Mucosa of gallbladder (tissue), 1 donor: ENCODE measurements around the gene ATCAY. TPM values are rescaled to one million over a fixed set of nuclear protein-coding genes. Genes with fewer than 3 reads are reported as not detected.
A peak's percentile ranks its signal among the peaks of the same experiment; 100 is the strongest.
"Not testable (repeated sequence)": the region's sequence is repeated elsewhere in the genome, so short reads cannot be mapped to it uniquely, and the experiment has no call there.

ENCODE experiments used
- DNase-seq: peaks from one replicate; pipeline ENCODE4 v3.0.0-alpha.2; 2020; ENCODE audit warnings: low spot score
- total RNA-seq: library from RNA; stranded (reverse); gene quantifications from one replicate; pipeline ENCODE4 v1.2.1, GENCODE V29; 2021
- donor health status: DM: no; HTN: no; CAD: no.

ATCAY gene
- total RNA-seq, 1 donor from 2014 or later, result 0.63 TPM

GRCh38 chr19:3855320-3855719 is 25.2 kb upstream of the ATCAY start:
- no peak for DNase-seq

- no peak for DNase-seq
Measured at GRCh38 chr19:3857449-3858003, 23.0 kb upstream of the ATCAY start.

DNA sequence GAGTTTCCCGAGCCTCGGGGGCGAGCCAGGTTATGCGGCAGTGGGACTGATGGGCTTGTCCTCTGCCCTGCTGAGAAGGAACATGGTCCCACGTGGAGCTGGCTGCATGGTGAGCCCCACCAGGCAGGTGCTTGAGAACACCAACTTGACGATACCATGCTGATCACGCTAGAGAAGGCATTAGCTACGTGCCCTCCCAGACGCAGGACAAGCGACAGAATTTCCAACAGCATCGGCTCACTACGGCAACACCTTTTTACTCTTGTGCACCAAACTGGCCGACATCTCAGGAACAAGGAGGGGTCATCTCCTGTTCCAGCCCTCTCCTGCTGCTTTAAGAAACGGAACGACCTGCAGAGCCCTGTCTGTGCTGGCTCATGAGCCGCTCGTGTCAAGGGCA is 20.0 kb upstream of the ATCAY start:
- DNase-seq, result no peak

DNA sequence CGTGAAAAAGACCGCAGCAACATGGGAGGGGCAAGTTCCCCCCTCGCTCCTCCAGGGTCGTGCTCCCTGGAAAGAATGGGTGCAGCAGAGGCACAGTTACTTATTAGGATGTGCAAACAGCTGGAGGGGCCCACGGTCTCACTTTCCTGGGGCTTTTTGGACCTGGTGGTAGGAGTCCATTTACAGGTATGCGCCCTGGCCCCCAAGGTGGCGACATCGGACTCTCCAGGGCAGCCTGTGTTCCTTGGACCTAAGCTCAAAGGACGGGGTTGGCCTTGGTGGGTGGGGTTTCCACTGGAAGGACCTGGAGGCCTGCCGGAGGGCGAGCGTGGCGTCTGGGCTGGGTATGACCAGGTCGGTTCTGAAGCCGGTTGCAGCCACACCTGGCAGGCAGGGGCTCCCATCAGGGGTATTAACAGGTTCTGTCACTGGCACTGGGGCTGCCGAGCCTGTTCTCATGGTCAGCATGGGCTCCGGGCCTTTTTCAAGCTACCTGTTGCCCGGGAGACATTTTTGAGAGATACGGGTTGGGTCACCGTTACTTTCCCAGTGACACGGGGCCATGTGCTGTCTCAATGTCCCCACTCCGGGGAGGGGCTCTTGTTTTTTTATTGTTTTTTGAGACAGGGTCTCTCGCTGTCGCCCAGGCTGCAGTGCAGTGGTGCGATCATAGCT is 17.5 kb upstream of the ATCAY start:
- no peak for DNase-seq

DNA sequence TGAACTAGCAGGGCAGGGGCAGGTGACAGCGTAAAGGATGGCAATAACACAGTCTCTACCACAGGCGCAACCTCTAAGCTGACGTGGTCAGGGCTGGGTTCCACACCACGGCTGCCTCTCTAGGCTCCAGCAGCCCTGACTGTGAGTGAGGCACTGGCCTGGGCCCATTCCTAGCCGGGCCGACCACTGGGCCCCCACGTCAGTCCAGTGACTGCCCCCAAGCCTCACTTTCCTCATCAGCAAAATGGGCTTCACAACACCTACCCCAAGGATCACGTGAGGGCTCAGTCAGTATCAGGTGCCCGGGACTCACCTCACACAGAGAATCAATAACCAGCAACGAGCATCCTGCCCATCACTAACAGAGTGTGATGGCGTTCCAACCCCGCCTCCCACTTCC is 16.8 kb upstream of the ATCAY start:
- no peak for DNase-seq

- no peak for DNase-seq
Measured at GRCh38 chr19:3866910-3867638, 13.4 kb upstream of the ATCAY start.

- DNase-seq, result no peak
Measured at GRCh38 chr19:3867971-3868769, 12.3 kb upstream of the ATCAY start.

DNA sequence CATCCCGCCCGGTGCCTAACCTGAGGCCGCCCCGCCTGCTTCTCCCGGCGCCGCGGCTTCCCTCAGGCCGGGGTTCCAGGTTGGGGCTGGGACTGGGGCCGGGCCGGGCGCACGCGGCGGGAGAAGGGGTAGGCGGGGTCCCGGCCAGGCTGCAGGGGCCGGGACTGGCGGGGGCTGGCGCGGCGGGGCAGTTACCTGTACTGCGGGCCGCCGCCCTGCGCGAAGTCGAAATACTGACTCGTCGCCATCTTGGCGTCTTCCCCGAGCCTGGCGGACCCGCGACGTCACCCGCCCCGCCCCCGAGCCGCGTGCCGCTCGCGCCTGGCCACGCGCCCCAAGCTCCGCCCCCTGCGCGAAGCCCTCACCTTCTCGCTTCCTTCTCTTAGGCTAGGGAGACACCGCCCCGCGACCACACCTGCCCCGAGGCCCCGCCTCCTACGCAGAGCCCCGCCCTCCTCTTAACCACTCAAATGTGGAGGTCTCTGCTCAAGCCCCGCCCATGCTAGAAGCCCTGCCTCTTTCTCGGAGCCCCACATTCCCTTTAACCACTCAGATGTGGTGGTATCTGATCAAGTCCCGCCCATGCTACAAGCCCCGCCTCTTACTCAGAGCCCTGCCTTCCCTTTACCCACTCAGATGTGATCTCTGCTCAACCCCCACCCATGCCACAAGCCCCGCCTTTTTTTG is 11.6 kb upstream of the ATCAY start, which contains the start of gene ZFR2:
Gene ZFR2, minus strand, starts transcription at position 269 of the 687 bp plus-strand sequence. Its CDS starts 21 bp downstream, at position 248.
- DNase-seq, result no peak

- DNase-seq, result no peak
Measured at GRCh38 chr19:3873151-3873550, 7.3 kb upstream of the ATCAY start.

DNA sequence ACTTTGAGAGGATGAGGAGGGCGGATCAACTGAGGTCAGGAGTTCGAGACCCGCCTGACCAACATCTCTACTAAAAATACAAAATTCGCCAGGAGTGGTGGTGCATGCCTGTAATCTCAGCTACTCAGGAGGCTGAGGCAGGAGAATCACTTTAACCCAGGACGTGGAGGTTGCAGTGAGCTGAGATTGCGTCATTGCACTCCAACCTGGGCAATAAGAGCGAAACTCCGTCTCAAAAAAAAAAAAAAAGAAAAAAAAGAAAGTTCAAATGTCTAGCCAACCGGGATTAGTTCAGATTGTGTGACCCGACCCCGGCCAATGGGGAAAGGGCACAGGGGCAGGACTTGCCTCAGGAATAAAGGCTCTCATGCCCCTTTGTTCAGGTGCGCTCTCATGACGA is 5.8 kb upstream of the ATCAY start:
- DNase-seq, result not testable (repeated sequence)

DNA sequence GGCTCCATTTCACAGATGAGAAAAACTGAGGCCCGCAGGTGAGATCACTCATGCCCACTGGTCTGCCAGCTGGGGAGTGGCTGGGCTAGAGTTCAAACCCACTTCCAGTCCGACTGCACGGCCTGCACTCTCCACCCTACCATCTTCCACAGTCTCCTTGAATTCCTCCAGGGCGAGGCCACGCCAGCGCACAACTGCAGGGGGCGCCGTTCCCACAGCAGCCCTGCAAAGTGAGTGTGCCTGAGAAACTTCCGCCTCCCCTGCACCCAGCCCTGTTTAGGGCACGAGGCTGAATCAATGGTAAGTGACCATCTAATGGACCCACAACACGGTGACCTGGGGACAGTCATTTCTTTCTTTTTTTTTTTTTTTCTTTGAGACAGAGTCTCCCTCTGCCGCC is 829 bp upstream of the ATCAY start:
- no peak for DNase-seq

DNA sequence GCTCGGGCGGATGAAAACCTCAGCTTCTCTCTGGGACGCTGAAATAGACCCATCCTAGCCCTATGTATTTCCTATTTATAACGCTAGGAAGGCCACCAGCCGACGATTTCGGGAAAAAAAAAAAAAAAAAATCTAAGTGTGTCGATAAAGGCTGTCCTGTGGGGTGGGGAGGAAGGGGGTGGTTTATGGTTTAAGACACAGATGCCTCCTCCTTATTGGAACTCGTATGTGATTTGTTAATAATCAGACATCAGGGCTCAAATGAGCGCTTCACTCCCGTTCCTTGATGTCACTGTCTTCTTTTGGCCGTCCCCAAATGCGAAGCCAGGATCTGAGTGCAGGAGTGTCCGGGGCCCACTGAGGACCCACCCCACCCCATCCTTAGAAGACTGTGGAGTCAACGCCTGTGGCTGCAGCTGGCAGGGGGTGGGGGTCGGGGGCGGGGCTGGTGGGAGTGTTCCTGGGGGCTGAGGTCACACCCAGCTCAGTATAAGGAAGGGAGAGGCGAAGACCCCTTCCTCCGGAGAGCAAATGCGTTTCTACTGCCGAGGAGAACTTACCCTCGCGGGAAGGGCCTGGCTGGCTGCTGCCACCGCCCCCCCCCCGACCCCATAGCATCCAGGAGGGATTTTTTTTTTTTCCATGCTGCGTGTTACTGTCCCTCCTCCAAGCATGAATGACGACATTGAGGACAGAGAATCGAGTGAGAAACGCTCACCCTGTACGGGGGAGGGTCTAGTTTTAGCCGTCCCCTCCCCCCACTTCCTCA is 971 bp downstream of the ATCAY start:
- DNase-seq, result no peak

- no peak for DNase-seq
Measured at GRCh38 chr19:3882041-3882384, 1.5 kb downstream of the ATCAY start.

GRCh38 chr19:3890591-3890990 is 10.1 kb downstream of the ATCAY start:
- DNase-seq, result no peak

DNA sequence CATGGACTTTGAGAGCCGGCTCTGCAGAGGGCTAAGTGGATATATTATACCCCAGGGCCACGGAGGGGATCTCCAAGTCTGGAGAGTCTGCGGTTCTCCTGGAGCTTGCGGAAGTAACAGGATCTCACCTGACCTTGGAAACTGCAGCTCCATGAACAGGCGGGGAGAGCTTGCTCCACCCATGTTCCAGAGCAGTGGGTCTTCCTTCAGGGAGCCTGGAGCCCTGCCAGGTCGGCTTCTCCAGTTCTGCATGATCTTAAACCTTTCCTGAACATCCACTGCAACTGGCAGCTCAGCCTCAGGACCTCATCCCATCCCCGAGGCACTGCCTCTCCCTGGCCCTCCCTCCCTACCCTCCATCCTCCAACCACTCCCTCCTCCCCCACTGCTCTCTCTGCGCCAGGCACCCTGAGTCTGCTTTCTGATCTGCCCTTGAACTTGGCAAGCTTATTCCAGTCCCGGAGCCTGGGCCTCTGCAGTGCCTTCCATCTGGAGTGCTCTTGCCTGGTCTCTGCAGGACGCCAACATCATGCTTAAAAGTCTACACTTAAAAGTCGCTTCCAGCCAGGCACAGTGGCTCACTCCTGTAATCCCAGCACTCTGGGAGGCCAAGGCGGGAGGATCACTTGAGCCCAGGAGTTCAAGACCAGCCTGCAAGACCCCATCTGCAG is 13.2 kb downstream of the ATCAY start:
- no peak for DNase-seq

DNA sequence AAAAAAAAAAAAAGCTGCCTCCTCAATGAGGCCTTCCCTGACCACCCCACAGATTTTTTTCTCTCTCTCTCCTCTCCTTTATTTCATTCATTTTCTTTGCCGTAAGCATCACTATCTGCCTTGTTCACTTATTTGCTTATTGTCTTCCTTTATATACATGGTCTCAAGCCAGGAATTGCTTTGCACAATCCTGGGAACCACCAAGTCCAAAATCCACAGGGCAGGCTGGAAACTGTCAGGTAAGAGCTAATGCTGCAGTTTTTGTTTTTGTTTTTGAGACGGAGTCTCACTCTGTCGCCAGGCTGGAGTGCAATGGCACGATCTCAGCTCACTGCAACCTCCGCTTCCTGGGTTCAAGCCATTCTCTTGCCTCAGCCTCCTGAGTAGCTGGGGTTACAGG is 14.5 kb downstream of the ATCAY start:
- not testable (repeated sequence) for DNase-seq

- no peak for DNase-seq
Measured at GRCh38 chr19:3895788-3896187, 15.3 kb downstream of the ATCAY start.

DNA sequence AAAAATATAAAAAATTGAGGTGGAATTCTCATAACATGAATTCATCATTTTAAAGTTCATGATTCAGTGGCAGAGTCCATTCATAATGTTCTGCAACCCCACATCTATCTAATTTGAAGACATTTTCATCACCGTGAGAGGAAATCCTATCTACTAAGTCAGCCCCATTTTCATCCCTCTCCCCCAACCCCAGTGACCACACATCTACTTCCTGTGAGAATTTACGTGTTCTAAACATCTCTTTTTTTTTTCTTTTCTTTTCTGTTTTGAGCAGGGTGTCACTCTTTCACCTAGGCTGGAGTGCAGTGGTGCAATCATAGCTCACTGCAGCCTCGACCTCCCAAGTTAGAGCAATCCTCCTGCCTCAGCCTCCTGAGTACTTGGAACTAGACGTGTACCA is 17.5 kb downstream of the ATCAY start:
- DNase-seq, result no peak

DNA sequence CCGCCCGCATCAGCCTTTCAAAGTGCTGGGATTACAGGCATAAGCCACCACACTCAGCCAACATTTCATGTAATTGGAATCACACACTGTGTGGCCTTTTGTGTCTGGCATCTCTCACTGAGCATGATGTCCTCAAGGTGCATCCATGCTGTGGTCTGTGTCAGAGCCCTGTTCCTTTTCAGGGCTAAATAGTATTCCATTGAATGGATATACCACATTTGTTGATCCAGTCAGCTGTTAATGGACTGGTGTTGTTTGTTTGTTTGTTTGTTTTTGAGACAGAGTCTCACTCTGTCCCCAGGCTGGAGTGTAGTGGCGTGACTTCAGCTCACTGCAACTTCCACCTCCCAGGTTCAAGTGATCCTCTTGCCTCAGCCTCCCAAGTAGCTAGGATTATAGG is 17.9 kb downstream of the ATCAY start:
- no peak for DNase-seq

DNA sequence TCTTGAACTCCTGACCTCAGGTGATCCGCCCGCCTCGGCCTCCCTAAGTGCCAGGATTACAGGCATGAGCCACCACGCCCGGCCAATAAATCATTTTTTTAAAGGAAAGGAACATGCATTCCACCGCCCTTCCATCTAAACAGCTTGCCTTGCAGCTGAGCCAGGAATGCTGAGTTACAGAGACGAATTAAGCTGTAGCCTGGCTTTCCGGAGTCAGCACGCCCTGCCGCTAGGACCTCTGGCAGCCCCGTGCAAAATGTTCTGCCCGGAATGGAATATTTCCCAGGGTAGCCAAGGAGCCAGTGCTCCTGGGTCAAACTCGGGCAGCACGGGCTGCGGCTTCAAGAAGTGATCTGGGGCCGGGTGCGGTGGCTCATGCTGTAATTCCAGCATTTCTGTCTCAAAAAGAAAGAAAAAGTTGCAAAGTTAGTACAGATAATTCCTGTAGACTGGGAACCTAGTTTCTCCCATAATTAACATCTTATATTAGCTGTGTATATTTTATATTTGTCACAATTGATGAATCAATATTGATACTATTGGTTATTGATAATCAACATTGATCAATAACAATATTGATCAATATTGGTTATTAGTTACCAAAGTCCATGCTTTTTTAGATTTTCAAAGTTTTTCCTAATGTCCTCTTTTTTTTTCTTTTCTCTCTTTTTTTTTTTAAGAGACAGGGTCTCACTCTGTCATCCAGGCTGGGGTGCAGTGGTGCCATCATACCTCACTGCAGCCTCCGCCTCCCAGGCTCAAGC is 19.2 kb downstream of the ATCAY start:
- peak; percentile 34 for DNase-seq
